Subcutaneous adipose tissue (tissue), 4 donors: Measurements from ENCODE around the gene EHMT2. TPM values are rescaled to one million over a fixed set of nuclear protein-coding genes. Genes with fewer than 3 reads are reported as not detected.

ENCODE experiments used
- CTCF ChIP-seq: fragments of 450-650 bp; IDR thresholded peaks from one replicate; pipeline ENCODE4 v1.5.1; 2016; ENCODE audit warnings: low read depth, mild to moderate bottlenecking, control low read depth, antibody characterized with exemption, moderate library complexity
- small RNA-seq: library from RNA; depleted of rRNA; stranded (forward); fragments of <200 nt; gene quantifications from one replicate; pipeline ENCODE3, GENCODE V24; 2016
- total RNA-seq, 4 donors: library from RNA; depleted of rRNA; stranded (reverse); fragments of >200 nt; gene quantifications; one replicate each; pipeline ENCODE4 v1.1.0, GENCODE V29; 2016

Gene EHMT2
- total RNA-seq, 4 donors from 2014 or later: 9.5 to 33.3 (median 23.3) TPM

- TF ChIP-seq CTCF: no peak
Measured at GRCh38 chr6:31836474-31837368, 60.8 kb downstream of the EHMT2 start.

- TF ChIP-seq CTCF: no peak
Measured at GRCh38 chr6:31836047-31836473, 61.4 kb downstream of the EHMT2 start.

GRCh38 chr6:31834367-31835250, 62.9 kb downstream of the EHMT2 start:
- TF ChIP-seq CTCF: no peak

- TF ChIP-seq CTCF: no peak
Measured at GRCh38 chr6:31831350-31832215, 65.9 kb downstream of the EHMT2 start.

- no peak for TF ChIP-seq CTCF
Measured at GRCh38 chr6:31830886-31831335, 66.6 kb downstream of the EHMT2 start.

Small RNAs within 50 kb of the gene (small RNA-seq; reads per million reads assigned to genes)
- gene AL645922.1: not detected
- gene SNORD48: 578 reads per million, percentile 99 among the genes with 10 or more reads in this experiment
- gene SNORD52: not detected

Other genes starting within 250 kb of the EHMT2 start
- 100 to 1,000 TPM; 152 to 230 (median 170) TPM for gene BAG6, start 245.0 kb downstream of the EHMT2 start, total RNA-seq
- gene APOM, start 241.8 kb downstream of the EHMT2 start, total RNA-seq: 1 to 10 TPM; 1.5 to 4.4 (median 3.1) TPM
- gene C6orf47, start 236.9 kb downstream of the EHMT2 start, total RNA-seq: 10 to 100 TPM; 12.9 to 19.2 (median 15.7) TPM
- 10 to 100 TPM; 13.4 to 20.0 (median 16.7) TPM for gene GPANK1, start 232.7 kb downstream of the EHMT2 start, total RNA-seq
- gene CSNK2B, start 231.6 kb downstream of the EHMT2 start, total RNA-seq: 100 to 1,000 TPM; 146 to 170 (median 165) TPM
- 10 to 100 TPM in 1 of 4 donors, 1 to 10 TPM in 3; 4.4 to 19.2 (median 6.5) TPM for gene LY6G5B, start 227.7 kb downstream of the EHMT2 start, total RNA-seq
- 1 to 10 TPM in 2 of 4 donors, not detected in 2; 1.4 to 1.5 TPM for gene LY6G5C, start 216.6 kb downstream of the EHMT2 start, total RNA-seq
- gene ABHD16A, start 194.4 kb downstream of the EHMT2 start, total RNA-seq: 10 to 100 TPM; 29.2 to 45.1 (median 35.6) TPM
- not detected for gene LY6G6F, start 190.8 kb downstream of the EHMT2 start, total RNA-seq
- gene LY6G6D, start 182.3 kb downstream of the EHMT2 start, total RNA-seq: not detected
- gene LY6G6C, start 176.0 kb downstream of the EHMT2 start, total RNA-seq: not detected
- under 1 TPM in 1 of 4 donors, not detected in 3; 0.33 TPM for gene MPIG6B, start 174.3 kb downstream of the EHMT2 start, total RNA-seq
- 100 to 1,000 TPM; 112 to 189 (median 160) TPM for gene DDAH2, start 168.4 kb downstream of the EHMT2 start, total RNA-seq
- 100 to 1,000 TPM; 181 to 503 (median 311) TPM for gene CLIC1, start 161.2 kb downstream of the EHMT2 start, total RNA-seq
- gene MSH5, start 157.7 kb downstream of the EHMT2 start, total RNA-seq: 10 to 100 TPM in 2 of 4 donors, 1 to 10 TPM in 2; 7.5 to 24.5 (median 9.0) TPM
- gene SAPCD1, start 135.0 kb downstream of the EHMT2 start, total RNA-seq: 1 to 10 TPM in 2 of 4 donors, not detected in 2; 2.0 to 8.3 TPM
- not detected for gene VWA7, start 120.4 kb downstream of the EHMT2 start, total RNA-seq
- 10 to 100 TPM; 20.6 to 49.7 (median 31.2) TPM for gene VARS1, start 101.9 kb downstream of the EHMT2 start, total RNA-seq
- 10 to 100 TPM; 14.3 to 27.5 (median 24.0) TPM for gene LSM2, start 90.7 kb downstream of the EHMT2 start, total RNA-seq
- gene HSPA1L, start 82.4 kb downstream of the EHMT2 start, total RNA-seq: 1 to 10 TPM in 3 of 4 donors, under 1 TPM in 1; 0.65 to 2.9 (median 1.2) TPM
- gene HSPA1A, start 82.2 kb downstream of the EHMT2 start, total RNA-seq: 100 to 1,000 TPM; 100 to 210 (median 165) TPM
- 100 to 1,000 TPM in 2 of 4 donors, 10 to 100 TPM in 2; 61.8 to 153 (median 91.6) TPM for gene HSPA1B, start 70.0 kb downstream of the EHMT2 start, total RNA-seq
- 10 to 100 TPM; 24.9 to 46.6 (median 40.2) TPM for gene NEU1, start 34.9 kb downstream of the EHMT2 start, total RNA-seq
- under 1 TPM in 1 of 4 donors, not detected in 3; 0.51 TPM for gene SLC44A4, start 18.7 kb downstream of the EHMT2 start, total RNA-seq
- 1 to 10 TPM in 1 of 4 donors, under 1 TPM in 3; 0.38 to 1.7 (median 0.93) TPM for gene ZBTB12, start 4.4 kb upstream of the EHMT2 start, total RNA-seq
- gene C2, start 30.0 kb upstream of the EHMT2 start, total RNA-seq: 10 to 100 TPM; 16.4 to 96.4 (median 34.6) TPM
- 10 to 100 TPM; 25.1 to 35.4 (median 33.8) TPM for gene CFB, start 48.4 kb upstream of the EHMT2 start, total RNA-seq
- 10 to 100 TPM; 58.8 to 96.6 (median 68.5) TPM for gene NELFE, start 61.3 kb upstream of the EHMT2 start, total RNA-seq
- gene SKIC2, start 61.5 kb upstream of the EHMT2 start, total RNA-seq: 10 to 100 TPM; 16.1 to 44.6 (median 32.2) TPM
- 10 to 100 TPM; 11.1 to 17.5 (median 12.4) TPM for gene DXO, start 74.4 kb upstream of the EHMT2 start, total RNA-seq
- gene C4A, start 84.4 kb upstream of the EHMT2 start, total RNA-seq: 10 to 100 TPM in 3 of 4 donors, 1 to 10 TPM in 1; 5.1 to 17.2 (median 13.5) TPM
- gene C4B, start 117.1 kb upstream of the EHMT2 start, total RNA-seq: 10 to 100 TPM in 1 of 4 donors, 1 to 10 TPM in 3; 5.1 to 17.3 (median 8.9) TPM
- under 1 TPM in 1 of 4 donors, not detected in 3; 0.57 TPM for gene CYP21A2, start 140.7 kb upstream of the EHMT2 start, total RNA-seq
- gene TNXB, start 211.6 kb upstream of the EHMT2 start, total RNA-seq: 100 to 1,000 TPM in 3 of 4 donors, 10 to 100 TPM in 1; 93.9 to 261 (median 142) TPM
- gene ATF6B, start 230.5 kb upstream of the EHMT2 start, total RNA-seq: 10 to 100 TPM; 27.6 to 64.0 (median 30.9) TPM
- 1 to 10 TPM in 3 of 4 donors, under 1 TPM in 1; 0.98 to 3.2 (median 2.1) TPM for gene FKBPL, start 232.6 kb upstream of the EHMT2 start, total RNA-seq